Cardiac fibroblast (primary cell): ENCODE results near the gene FUT1.

ENCODE experiments used
- DNase-seq, 2 donors: peaks; one replicate each; pipeline versions ENCODE4 v3.0.0 to v3.0.0-alpha.2; 2010; ENCODE audit warnings: low read depth in 2 of 2
- H3K4me3 ChIP-seq, 2 donors: replicated peaks in 1 of 2; 1 replicate in 1 of 2; 2 replicates in 1 of 2; pipeline ENCODE4 v1.5.1; 2011; ENCODE audit warnings: low read depth in 2 of 2, low read length in 2 of 2, mild to moderate bottlenecking in 2 of 2, moderate library complexity in 1 of 2
- CTCF ChIP-seq: IDR thresholded peaks from one replicate; pipeline ENCODE4 v1.5.1; 2011; ENCODE audit warnings: low read depth, mild to moderate bottlenecking, low read length, inconsistent platforms

The FUT1 gene

GRCh38 chr19:48740164-48740972 lies 12.1 kb downstream of the FUT1 start, which contains the start of gene RASIP1:
TSS of gene RASIP1 (minus strand) at chr19:48740610. CDS start at chr19:48740282, 328 bp downstream.
- no peak for DNase-seq
- H3K4me3 ChIP-seq = peak within 1 kb of the TSS in 1 of 2 donors; percentile 36
- no peak for TF ChIP-seq CTCF

- H3K4me3 ChIP-seq = peak overlapping the region in 1 of 2 donors; percentile 36
- TF ChIP-seq CTCF = no peak
Observed at GRCh38 chr19:48739404-48740163, 12.9 kb downstream of the FUT1 start.

GRCh38 chr19:48738557-48739403 lies 13.7 kb downstream of the FUT1 start:
- no peak for TF ChIP-seq CTCF
- peak overlapping the region; percentile 30 to 36 for H3K4me3 ChIP-seq
- peak; percentile 69 to 88 for DNase-seq

More at GRCh38 chr19:48739404-48740163, 12.9 kb downstream of the FUT1 start:
- no peak for DNase-seq

- H3K4me3 ChIP-seq = no peak overlapping the region
- no peak for DNase-seq
- TF ChIP-seq CTCF = no peak
Observed at GRCh38 chr19:48737360-48737998, 15.0 kb downstream of the FUT1 start.

GRCh38 chr19:48735031-48735615 lies 17.3 kb downstream of the FUT1 start:
- no peak for TF ChIP-seq CTCF
- DNase-seq = no peak
- H3K4me3 ChIP-seq = peak overlapping the region in 1 of 2 donors; percentile 32

- H3K4me3 ChIP-seq = no peak overlapping the region
- no peak for DNase-seq
- TF ChIP-seq CTCF = no peak
Observed at GRCh38 chr19:48734625-48735024, 17.8 kb downstream of the FUT1 start.
